ENCODE results near the gene SPATC1L.

The SPATC1L gene

DNA sequence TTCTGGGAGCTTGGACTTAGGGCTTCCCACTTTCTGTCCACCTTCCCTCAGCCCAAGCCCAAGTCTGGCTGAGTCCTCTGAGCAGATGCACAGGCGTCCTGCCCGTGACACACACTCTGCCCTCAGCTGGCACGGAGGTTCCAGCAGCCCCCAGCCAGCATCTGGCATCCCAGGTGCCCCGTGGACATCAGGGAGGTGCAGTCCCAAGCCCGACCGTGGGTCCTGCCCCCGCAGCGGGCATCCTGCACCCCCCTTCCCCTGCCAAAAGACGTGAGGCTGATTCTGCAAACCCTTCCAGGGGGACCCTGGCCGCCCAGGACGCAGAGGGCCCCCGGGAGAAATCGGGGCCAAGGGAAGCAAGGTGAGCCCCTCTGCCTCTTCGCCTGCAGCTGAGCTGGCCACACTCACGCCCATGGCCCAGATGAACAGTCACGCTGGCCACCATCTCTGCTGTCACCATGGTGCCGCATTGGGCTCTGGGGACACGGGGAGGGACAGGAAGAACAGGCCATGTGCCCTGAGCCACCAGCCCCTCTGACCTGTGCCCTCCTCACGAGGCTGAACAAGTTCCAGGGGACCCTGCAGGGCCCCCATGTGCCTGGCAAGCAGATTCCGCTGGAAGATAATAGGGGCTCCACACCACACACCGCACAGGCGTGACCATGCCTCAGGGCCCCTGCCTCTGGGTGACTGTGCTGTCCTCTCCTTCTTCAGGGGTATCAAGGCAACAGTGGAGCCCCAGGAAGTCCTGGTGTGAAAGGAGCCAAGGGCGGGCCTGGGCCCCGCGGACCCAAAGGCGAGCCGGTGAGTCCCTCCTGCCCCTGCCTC, 65.7 kb downstream of the SPATC1L start:
- no peak for DNase-seq

DNA sequence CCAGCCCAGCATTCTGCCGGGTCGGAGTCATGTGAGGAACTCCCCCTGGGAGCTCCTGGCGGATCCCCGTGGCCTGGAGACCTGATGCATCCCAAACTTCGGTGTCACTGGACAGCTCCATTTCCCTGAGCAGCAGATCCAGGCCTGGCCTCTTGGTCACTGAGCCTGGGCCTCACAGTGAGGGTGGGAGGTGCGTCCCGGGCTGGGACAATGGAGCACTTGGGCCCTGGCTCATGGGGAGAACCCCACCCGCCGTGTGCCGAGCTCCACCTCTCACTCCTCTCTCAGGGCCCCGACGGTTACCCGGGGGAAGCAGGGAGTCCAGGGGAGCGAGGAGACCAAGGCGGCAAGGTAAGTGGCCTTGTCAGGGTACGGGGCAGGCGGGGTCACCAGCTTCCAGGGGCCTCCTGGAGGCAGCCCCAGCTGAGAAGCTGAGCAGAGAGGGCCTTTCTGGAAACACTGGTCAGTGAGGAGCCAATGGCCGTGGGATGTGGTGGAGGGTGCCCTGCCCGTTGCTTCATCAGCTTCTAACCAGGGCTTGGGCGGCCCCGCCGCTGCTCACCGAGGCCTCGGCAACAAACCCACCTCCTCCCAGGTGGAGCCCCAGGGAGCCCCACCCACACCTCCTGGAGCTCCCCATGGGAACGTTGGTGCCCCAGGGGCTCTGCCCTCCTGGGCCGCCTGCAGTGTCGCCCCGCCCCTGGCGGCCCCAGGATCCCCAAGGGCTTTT, 66.5 kb downstream of the SPATC1L start:
- no peak for DNase-seq

DNA sequence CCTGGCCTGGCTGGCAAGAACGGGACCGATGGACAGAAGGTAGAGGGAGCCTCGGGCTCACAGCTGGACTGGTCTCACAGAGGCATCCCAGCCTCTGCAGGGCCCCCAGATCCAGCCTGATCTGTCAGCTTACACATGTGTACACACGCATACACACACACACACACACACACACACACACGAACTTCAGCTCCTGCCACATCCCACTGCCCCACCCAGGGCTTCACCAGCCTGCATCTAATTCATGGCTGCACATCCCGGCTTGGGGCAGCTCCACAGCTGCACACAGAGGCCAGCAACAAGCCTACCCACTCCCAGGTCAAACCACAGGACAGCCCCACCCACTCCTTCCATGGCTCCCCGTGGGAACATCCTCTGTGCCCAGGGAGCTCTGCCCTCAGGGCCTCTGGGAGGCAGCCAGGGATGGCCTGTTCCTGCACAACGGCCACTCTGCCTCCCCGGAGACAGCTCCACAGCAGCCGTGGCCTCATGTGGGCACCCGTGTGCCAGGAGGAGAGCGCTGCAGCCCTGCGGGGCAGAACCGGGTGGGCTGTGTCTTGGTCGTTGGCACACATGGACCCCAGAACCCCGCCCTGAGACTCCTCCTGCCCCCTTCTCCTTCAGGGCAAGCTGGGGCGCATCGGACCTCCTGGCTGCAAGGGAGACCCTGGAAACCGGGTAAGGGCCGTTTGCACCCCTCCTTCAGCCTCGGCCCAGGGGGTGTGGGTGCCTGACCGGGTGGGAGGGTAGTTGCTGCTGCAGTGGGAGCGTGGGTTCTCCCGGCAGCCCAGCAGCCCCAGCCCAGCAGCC, 67.3 kb downstream of the SPATC1L start:
- DNase-seq, result no peak

DNA sequence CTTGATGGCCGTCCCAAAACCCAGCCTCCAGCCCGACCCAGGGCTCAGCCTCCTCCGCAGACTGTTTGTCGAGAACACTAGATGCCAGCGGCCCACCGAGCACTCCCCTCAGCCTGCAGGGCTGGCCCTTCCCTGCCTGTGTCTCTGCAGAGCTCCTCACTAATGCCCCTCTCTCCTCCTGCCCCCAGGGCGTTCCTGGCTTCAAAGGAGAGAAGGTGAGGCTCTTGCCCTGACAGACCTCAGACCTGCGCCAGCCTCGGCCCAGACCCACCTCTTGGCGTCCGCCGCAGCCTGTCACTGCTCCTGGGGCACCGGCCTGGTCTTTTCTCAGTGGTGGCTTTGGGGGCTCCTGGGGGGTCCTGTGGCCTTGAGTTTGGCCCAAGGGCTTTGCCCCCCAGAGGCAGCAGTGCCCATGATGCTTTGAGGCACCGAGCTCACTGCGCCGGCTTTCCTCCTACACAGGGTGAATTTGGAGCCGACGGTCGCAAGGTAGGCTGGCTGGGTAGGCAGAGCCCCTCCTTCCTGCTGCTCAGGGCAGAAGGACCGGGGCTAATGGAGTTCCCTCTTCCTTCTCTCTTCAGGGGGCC, 68.0 kb downstream of the SPATC1L start:
- DNase-seq, result no peak

DNA sequence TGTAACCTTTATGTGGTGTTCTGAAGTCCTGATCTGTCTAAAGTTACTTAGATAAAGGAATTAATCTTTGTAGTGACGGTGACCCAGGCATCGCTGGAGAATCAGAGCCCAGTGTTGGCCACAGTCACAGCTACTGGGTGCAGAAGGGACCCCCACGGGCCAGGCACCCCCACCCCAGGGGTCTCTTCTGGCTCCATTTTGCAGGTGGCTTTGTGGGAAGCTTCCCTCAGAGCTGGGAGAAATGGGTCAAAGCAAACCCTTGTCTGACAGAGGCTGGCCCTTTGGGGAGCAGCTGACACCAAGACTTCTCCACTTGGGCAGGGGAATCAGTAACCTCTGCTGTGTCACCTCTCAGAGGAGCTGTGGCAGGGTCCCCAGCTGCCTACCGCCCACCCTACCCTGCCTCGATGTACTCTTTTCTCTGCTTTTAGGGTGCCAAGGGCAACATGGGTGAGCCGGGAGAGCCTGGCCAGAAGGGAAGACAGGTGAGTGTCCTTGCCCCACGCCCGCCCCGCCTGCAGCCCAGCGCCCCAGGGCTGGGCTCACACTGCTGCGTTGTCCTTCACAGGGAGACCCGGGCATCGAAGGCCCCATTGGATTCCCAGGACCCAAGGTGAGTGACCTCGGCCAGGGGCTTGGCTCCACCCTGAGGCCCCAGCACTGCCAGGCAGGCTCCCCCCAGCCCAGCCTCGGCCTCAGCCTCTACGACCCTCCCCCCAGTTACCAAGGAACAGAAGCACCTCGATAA, 68.6 kb downstream of the SPATC1L start:
- DNase-seq, result no peak

DNA sequence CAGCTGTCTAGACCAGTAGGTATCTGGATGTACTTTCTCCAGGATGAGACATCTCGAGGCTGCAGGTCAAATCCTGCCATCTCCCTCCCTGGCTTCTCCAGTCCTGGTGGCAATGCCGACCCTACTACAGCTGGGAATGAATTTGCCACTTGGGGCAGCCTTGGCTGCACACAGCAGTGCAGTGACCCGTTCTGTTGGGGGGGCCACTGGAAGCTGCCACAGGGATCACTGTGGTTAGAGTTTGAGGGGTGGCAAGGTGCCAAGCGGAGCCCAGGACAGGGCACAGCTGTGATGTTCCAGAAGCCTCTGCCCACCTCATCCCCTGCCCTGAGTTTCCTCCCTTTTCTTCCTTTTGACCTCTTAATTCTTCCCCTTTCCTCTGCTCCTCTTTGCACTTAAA, 69.3 kb downstream of the SPATC1L start:
- DNase-seq, result no peak

DNA sequence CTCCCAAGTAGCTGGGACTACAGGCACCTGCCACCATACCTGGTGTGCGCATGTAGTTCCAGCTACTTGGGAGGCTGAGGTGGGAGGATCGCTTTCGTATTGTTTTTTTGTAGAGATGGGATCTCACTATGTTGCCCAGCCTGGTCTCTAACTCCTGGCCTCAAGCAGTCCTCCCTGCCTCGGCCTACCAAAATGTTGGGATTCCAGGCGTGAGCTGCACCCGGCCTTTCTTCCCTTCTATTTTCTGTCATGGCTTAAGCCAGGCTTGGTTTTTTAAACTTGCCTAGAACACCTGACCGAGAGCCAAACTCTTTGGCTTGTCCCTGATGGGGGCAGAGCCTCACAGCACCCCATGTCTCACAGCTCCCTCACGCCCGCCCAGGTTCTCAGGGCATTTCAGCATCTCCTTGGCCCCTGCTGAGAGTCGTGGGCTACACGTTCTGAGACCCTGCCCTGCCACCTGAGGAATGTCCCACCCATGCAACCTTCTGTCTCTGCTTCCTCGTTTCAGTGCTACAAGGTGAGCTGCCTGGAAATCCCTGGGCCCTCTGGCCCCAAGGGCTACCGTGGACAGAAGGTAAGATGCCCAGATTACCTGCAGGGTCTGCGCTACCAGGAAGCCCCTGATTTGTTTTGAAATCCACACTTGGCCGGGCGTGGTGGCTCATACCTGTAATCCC, 70.6 kb downstream of the SPATC1L start:
- no peak for DNase-seq

DNA sequence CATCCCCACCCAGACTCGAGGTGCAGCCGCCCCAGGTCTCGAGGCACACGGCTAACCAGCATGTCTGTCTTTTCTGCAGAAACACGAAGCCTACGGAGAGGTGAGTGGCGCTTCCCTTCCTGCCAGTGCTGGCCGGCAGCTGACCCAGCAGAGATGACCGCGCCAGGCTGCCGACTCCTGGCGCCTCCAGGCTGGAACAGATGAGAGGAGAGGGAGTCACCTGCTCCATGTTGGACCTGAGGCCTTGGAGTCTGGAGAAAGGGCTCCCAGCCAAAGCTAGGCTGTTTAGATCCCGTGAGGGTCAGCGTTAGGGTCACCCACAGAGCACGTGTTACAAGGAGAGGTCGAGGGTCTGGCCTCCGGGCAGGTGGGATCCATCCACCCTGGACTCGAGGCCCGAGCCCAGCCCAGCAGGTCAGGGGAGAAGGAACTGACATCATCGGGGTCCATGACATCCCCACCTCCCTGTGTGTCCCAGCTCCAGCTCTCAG, 71.5 kb downstream of the SPATC1L start:
- DNase-seq, result no peak

DNA sequence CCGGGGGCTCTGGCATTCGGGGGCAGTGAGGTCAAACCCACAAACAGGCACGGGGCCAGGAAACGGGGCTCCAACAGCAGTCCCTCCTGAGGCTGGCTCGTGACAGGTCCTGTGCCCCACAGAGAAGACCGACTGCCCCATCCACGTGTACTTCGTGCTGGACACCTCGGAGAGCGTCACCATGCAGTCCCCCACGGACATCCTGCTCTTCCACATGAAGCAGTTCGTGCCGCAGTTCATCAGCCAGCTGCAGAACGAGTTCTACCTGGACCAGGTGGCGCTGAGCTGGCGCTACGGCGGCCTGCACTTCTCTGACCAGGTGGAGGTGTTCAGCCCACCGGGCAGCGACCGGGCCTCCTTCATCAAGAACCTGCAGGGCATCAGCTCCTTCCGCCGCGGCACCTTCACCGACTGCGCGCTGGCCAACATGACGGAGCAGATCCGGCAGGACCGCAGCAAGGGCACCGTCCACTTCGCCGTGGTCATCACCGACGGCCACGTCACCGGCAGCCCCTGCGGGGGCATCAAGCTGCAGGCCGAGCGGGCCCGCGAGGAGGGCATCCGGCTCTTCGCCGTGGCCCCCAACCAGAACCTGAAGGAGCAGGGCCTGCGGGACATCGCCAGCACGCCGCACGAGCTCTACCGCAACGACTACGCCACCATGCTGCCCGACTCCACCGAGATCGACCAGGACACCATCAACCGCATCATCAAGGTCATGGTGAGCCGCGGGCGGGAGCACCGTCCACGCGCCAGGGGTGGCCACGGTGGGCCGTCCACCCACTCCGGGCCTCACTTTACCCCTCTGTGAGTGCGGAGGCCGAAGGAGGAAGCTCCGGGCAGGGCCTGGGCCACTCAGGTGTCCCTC, 72.2 kb downstream of the SPATC1L start:
- no peak for DNase-seq

DNA sequence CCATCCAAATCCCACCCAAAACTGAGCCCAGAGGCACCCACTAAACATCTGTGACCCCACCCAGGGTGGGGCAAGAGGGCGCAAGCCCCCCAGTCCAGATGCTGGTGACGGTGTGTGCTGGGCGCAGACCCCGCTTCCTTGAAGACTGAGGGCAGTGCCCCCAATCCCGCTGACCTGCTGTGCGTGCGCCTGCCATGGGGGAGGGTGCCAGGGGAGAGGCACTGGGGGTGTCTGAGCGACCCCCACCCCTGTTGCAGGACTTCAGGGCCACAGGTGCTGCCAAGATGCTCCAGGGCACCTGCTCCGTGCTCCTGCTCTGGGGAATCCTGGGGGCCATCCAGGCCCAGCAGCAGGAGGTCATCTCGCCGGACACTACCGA, 73.1 kb downstream of the SPATC1L start:
- no peak for DNase-seq

All from NCI-H1092 treated with DMSO at 0.1 percent for 48 hours (cell line).